SK-N-SH (cell line): Measurements from ENCODE around the gene CACNA1A.

Experiments
- CHD2 ChIP-seq: fragments of 150-350 bp; IDR thresholded peaks from 2 replicates; pipeline ENCODE4 v1.6.1; 2018; ENCODE audit warnings: low read length; ENCODE audit not compliant: partially characterized antibody
- FOXJ3 ChIP-seq: sonication (generic); formaldehyde crosslinking; IDR thresholded peaks from 2 replicates; pipeline ENCODE4 v1.5.1; 2020; ENCODE audit warnings: mild to moderate bottlenecking, missing genetic modification reagents
- POLR2AphosphoS5 ChIP-seq: IDR thresholded peaks from 2 replicates; pipeline ENCODE4 v1.6.1; 2012; ENCODE audit warnings: low read depth, low read length
- YY1 ChIP-seq: IDR thresholded peaks from 2 replicates; pipeline ENCODE4 v1.4.0; 2012; ENCODE audit warnings: low read depth, mild to moderate bottlenecking

DNA sequence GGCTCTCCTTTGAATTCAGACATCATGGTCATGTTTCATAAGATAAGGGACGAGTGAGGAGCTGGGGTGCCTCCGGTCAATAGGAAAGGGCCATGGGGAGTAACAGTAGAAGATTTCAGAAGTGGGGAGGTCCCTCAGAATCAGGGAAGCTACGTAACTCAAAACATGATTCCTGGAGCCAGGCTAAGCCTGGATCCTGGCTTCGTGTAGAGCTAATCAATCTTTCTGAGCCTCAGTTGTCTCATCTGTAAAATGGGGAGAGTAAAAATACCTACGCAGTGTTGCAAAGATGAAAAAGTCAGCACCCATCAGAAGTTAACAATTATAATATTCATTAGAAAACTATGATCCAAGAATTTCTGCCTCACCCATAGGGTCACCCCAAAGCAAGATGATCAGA, 106.5 kb downstream of the CACNA1A start:
- TF ChIP-seq POLR2AphosphoS5, result no peak
- TF ChIP-seq FOXJ3 (CRISPR knock-in tag), result no peak
- no peak for TF ChIP-seq YY1
- no peak for TF ChIP-seq CHD2
